HepG2 (cell line): ENCODE data around the gene COL9A3. TPM values are rescaled to one million over a fixed set of nuclear protein-coding genes. Genes with fewer than 3 reads are reported as not detected.
A peak's percentile ranks its signal among the peaks of the same experiment; 100 is the strongest.

Experiments
- ARID2 ChIP-seq: sonication (generic); formaldehyde crosslinking; IDR thresholded peaks from 2 replicates; pipeline ENCODE4 v1.8.1; 2022; ENCODE audit warnings: mild to moderate bottlenecking, missing genetic modification reagents, borderline replicate concordance
- BCLAF1 ChIP-seq: fragments of 450-650 bp; IDR thresholded peaks from 2 replicates; pipeline ENCODE4 v1.6.1; 2017; ENCODE audit warnings: mild to moderate bottlenecking
- FOXK2 ChIP-seq: fragments of 450-650 bp; IDR thresholded peaks from 2 replicates; pipeline ENCODE4 v1.6.1; 2016
- NR1H2 ChIP-seq: sonication (generic); formaldehyde crosslinking; IDR thresholded peaks from 2 replicates; pipeline ENCODE4 v1.8.1; 2022; ENCODE audit warnings: low read depth, missing genetic modification reagents, borderline replicate concordance
- PAXIP1 ChIP-seq: sonication (generic); formaldehyde crosslinking; conservative IDR thresholded peaks from 2 replicates; pipeline ENCODE4 v1.4.0; 2020; ENCODE audit warnings: mild to moderate bottlenecking, missing genetic modification reagents, moderate library complexity
- REL ChIP-seq: sonication (generic); formaldehyde crosslinking; conservative IDR thresholded peaks from 2 replicates; pipeline ENCODE4 v1.8.0; 2022; ENCODE audit warnings: mild to moderate bottlenecking, missing genetic modification reagents, moderate library complexity
- RELA ChIP-seq: sonication (generic); formaldehyde crosslinking; IDR thresholded peaks from 2 replicates; pipeline ENCODE4 v1.4.0; 2020; ENCODE audit warnings: missing genetic modification reagents
- YY1 ChIP-seq: IDR thresholded peaks from 2 replicates; pipeline ENCODE4 v1.6.1; 2011; ENCODE audit warnings: low read length, low read depth, moderate library complexity, mild to moderate bottlenecking; ENCODE audit not compliant: insufficient read depth, insufficient replicate concordance
- ZNF251 ChIP-seq: sonication (generic); formaldehyde crosslinking; IDR thresholded peaks from 2 replicates; pipeline ENCODE4 v1.9.0; 2021; ENCODE audit warnings: mild to moderate bottlenecking, missing genetic modification reagents
- ZNF720 ChIP-seq: sonication (generic); formaldehyde crosslinking; IDR thresholded peaks from 2 replicates; pipeline ENCODE4 v1.4.0; 2020; ENCODE audit warnings: missing genetic modification reagents
- polyA plus RNA-seq, 8 experiments: library from polyadenylated mRNA; depleted of rRNA in 3 of 8; stranded (reverse) in 7 of 8; unstranded in 1 of 8; fragments of >200 nt; fragmentation: Illumina TruSeq in 4 of 8; extraction: Trizol in 4 of 8; gene quantifications; 2 replicates each; pipeline versions ENCODE4 v1.2.1 to v1.2.3, GENCODE V29; 2011 to 2016; ENCODE audit warnings: low read depth in 4 of 8, missing spikeins in 1 of 8, mixed read lengths in 1 of 8; ENCODE audit not compliant: insufficient read depth in 1 of 8
- total RNA-seq, 5 experiments: library from RNA; depleted of rRNA; stranded (reverse); fragments of >200 nt; fragmentation: Illumina TruSeq; extraction: Trizol; gene quantifications; 2 replicates each; pipeline ENCODE4 v1.2.3, GENCODE V29; 2016; ENCODE audit warnings: low read depth in 1 of 5
- TF ChIP-seq, protein P1 (sequence below): sonication (generic); formaldehyde crosslinking; IDR thresholded peaks from 2 replicates; pipeline ENCODE4 v1.9.0; 2021; ENCODE audit warnings: mild to moderate bottlenecking, missing genetic modification reagents

Gene COL9A3
- total and polyA plus RNA-seq, 2 of the 13 experiments (the other 11 are each of a cell fraction or from before 2014, with no cell fraction given): 155 to 204 TPM

DNA sequence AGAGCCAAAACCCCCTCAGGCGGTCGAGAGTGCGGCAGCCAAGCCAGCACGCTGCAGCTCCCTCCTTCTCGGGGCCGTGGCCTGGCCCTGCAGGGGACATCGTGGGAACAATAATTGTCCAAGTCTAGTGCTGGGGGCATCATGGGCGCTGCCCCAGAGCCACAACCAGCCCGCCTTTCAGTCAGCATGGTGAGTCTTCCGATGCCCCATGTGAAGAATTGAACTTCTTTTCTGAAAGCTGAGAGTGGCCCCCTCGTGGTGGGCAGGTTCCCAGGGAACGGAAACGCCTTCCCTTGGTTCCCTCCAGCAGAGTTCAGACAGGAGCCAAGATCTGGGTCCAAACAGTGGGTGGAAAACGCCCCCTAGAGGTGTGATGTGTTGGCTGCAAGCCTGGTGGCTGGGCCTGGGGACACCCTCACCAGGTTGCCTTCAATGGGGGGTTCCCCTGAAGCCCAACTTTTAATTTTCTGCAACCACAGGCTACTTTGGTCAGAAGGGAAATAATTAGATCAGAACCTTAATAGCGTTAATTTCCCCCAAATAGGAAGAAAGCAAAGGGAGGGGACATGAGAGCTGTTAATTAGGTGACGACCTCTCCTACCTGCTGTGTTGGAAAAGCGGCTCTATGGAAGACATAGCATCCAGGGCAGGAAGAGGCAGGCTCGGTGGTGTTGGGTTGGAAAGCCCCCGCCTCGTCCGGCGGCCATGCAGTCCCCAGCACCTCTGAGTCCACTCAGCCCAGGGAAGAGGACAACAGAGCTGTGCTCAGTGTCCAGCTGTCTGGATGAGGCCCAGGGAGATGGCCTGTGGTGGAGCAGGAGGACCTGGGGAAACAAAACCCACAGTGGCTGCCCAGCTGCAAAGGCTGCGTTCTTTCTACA, 25.3 kb upstream of the COL9A3 start (continued):
- TF ChIP-seq, protein P1, sequence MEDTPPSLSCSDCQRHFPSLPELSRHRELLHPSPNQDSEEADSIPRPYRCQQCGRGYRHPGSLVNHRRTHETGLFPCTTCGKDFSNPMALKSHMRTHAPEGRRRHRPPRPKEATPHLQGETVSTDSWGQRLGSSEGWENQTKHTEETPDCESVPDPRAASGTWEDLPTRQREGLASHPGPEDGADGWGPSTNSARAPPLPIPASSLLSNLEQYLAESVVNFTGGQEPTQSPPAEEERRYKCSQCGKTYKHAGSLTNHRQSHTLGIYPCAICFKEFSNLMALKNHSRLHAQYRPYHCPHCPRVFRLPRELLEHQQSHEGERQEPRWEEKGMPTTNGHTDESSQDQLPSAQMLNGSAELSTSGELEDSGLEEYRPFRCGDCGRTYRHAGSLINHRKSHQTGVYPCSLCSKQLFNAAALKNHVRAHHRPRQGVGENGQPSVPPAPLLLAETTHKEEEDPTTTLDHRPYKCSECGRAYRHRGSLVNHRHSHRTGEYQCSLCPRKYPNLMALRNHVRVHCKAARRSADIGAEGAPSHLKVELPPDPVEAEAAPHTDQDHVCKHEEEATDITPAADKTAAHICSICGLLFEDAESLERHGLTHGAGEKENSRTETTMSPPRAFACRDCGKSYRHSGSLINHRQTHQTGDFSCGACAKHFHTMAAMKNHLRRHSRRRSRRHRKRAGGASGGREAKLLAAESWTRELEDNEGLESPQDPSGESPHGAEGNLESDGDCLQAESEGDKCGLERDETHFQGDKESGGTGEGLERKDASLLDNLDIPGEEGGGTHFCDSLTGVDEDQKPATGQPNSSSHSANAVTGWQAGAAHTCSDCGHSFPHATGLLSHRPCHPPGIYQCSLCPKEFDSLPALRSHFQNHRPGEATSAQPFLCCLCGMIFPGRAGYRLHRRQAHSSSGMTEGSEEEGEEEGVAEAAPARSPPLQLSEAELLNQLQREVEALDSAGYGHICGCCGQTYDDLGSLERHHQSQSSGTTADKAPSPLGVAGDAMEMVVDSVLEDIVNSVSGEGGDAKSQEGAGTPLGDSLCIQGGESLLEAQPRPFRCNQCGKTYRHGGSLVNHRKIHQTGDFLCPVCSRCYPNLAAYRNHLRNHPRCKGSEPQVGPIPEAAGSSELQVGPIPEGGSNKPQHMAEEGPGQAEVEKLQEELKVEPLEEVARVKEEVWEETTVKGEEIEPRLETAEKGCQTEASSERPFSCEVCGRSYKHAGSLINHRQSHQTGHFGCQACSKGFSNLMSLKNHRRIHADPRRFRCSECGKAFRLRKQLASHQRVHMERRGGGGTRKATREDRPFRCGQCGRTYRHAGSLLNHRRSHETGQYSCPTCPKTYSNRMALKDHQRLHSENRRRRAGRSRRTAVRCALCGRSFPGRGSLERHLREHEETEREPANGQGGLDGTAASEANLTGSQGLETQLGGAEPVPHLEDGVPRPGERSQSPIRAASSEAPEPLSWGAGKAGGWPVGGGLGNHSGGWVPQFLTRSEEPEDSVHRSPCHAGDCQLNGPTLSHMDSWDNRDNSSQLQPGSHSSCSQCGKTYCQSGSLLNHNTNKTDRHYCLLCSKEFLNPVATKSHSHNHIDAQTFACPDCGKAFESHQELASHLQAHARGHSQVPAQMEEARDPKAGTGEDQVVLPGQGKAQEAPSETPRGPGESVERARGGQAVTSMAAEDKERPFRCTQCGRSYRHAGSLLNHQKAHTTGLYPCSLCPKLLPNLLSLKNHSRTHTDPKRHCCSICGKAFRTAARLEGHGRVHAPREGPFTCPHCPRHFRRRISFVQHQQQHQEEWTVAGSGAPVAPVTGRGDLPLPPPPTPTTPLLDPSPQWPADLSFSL (CRISPR knock-in tag): no peak
- TF ChIP-seq YY1 (peak; percentile 75), FOXK2 (no peak), BCLAF1 (no peak), RELA (CRISPR knock-in tag) (no peak), REL (CRISPR knock-in tag) (no peak), ZNF251 (CRISPR knock-in tag) (no peak), ARID2 (CRISPR knock-in tag) (no peak), NR1H2 (CRISPR knock-in tag) (no peak), PAXIP1 (CRISPR knock-in tag) (peak; percentile 47), ZNF720 (no peak)
